ENCODE data around the gene NR2C1. TPM values are rescaled to one million over a fixed set of nuclear protein-coding genes. Genes with fewer than 3 reads are reported as not detected.
"Not testable (repeated sequence)": the region's sequence is repeated elsewhere in the genome, so short reads cannot be mapped to it uniquely, and the experiment has no call there.

Gene NR2C1
- total RNA-seq, 1 donor from 2014 or later: 26.1 TPM

GRCh38 chr12:94988471-94988870 is 84.9 kb downstream of the NR2C1 start:
- Mint-ChIP-seq H3K36me3 (ENCODE audit: low read depth) (peaks cover 26% of the 10 kb centered on the region), H3K27me3 (ENCODE audit: insufficient read depth) (no peaks in the 10 kb centered on the region), H3K4me1 (ENCODE audit: low read depth) (peaks cover 50% of the 10 kb centered on the region), H3K9me3 (no peaks in the 10 kb centered on the region), H3K27ac (no peak overlapping the region), H3K4me3 (no peak overlapping the region)
- intact Hi-C loops (cut with micrococcal nuclease): loop anchor here (5.0 to 10.0 kb wide), 2 partner anchors 46 to 344 kb away; no protein-coding TSS in a partner anchor
- DNase-seq (ENCODE audit: low spot score): no peak

GRCh38 chr12:94987801-94988200 is 85.6 kb downstream of the NR2C1 start:
- intact Hi-C loops (cut with micrococcal nuclease): loop anchor here (5.0 to 10.0 kb wide), 2 partner anchors 46 to 343 kb away; no protein-coding TSS in a partner anchor
- no peak overlapping the region for H3K27ac Mint-ChIP-seq
- no peak overlapping the region for H3K4me3 Mint-ChIP-seq
- DNase-seq (ENCODE audit: low spot score): no peak
- peaks cover 26% of the 10 kb centered on the region for H3K36me3 Mint-ChIP-seq (ENCODE audit: low read depth)
- H3K4me1 Mint-ChIP-seq (ENCODE audit: low read depth): peaks cover 50% of the 10 kb centered on the region
- H3K9me3 Mint-ChIP-seq: no peaks in the 10 kb centered on the region
- H3K27me3 Mint-ChIP-seq (ENCODE audit: insufficient read depth): no peaks in the 10 kb centered on the region

GRCh38 chr12:94987076-94987669 is 86.2 kb downstream of the NR2C1 start:
- Mint-ChIP-seq H3K9me3 (no peaks in the 10 kb centered on the region), H3K4me1 (ENCODE audit: low read depth) (peaks cover 45% of the 10 kb centered on the region), H3K4me3 (no peak overlapping the region), H3K36me3 (ENCODE audit: low read depth) (peaks cover 22% of the 10 kb centered on the region), H3K27ac (no peak overlapping the region), H3K27me3 (ENCODE audit: insufficient read depth) (no peaks in the 10 kb centered on the region)
- intact Hi-C loops (cut with micrococcal nuclease): loop anchor here (5.0 to 10.0 kb wide), 2 partner anchors 45 to 342 kb away; no protein-coding TSS in a partner anchor
- DNase-seq (ENCODE audit: low spot score): no peak

GRCh38 chr12:94985099-94985498 is 88.3 kb downstream of the NR2C1 start:
- not testable (repeated sequence) for H3K9me3 Mint-ChIP-seq; H3K4me3 Mint-ChIP-seq; H3K27me3 Mint-ChIP-seq (ENCODE audit: insufficient read depth); H3K27ac Mint-ChIP-seq; DNase-seq (ENCODE audit: low spot score)
- peaks cover 39% of the 10 kb centered on the region for H3K4me1 Mint-ChIP-seq (ENCODE audit: low read depth)
- intact Hi-C loops (cut with micrococcal nuclease): loop anchor here (5.0 to 10.0 kb wide), 2 partner anchors 43 to 340 kb away; no protein-coding TSS in a partner anchor
- peaks cover 18% of the 10 kb centered on the region for H3K36me3 Mint-ChIP-seq (ENCODE audit: low read depth)

DNA sequence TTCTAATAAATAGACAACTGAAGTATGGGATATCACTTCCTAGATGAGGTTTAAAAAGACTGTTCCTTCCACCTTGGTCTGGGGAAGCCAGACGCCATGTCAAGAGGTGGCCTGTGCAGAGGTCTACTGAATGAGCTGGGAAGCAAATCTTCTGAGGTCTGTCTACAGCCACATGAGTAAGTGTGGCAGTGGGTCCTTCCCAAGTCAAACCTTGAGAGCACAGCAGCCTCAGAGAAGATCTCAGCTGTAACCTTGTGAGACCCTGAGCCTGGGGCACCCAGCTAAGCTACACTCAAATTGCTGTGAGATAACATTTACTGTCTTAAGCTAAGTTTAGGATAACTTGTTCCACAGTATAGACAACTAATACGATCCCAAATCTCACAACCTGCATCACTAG is 90.1 kb downstream of the NR2C1 start:
- peaks cover 26% of the 10 kb centered on the region for H3K4me1 Mint-ChIP-seq (ENCODE audit: low read depth)
- H3K36me3 Mint-ChIP-seq (ENCODE audit: low read depth): peaks cover 10% of the 10 kb centered on the region
- H3K27me3 Mint-ChIP-seq (ENCODE audit: insufficient read depth): no peaks in the 10 kb centered on the region
- H3K4me3 Mint-ChIP-seq: no peak overlapping the region
- no peaks in the 10 kb centered on the region for H3K9me3 Mint-ChIP-seq
- DNase-seq (ENCODE audit: low spot score): no peak
- H3K27ac Mint-ChIP-seq: no peak overlapping the region
- intact Hi-C loops (cut with micrococcal nuclease): loop anchor here (10.0 kb wide), 1 partner anchor 339 kb away; no protein-coding TSS in a partner anchor

- Mint-ChIP-seq H3K36me3 (ENCODE audit: low read depth) (peaks cover 7% of the 10 kb centered on the region), H3K27ac (no peak overlapping the region), H3K4me3 (no peak overlapping the region), H3K27me3 (ENCODE audit: insufficient read depth) (no peaks in the 10 kb centered on the region), H3K4me1 (ENCODE audit: low read depth) (peaks cover 17% of the 10 kb centered on the region), H3K9me3 (no peaks in the 10 kb centered on the region)
- DNase-seq (ENCODE audit: low spot score): no peak
- intact Hi-C loops (cut with micrococcal nuclease): loop anchor here (10.0 kb wide), 1 partner anchor 338 kb away; no protein-coding TSS in a partner anchor
Measured at GRCh38 chr12:94982456-94982855, 91.0 kb downstream of the NR2C1 start.

- no peak overlapping the region for H3K4me3 Mint-ChIP-seq
- no peak overlapping the region for H3K27ac Mint-ChIP-seq
- DNase-seq (ENCODE audit: low spot score): no peak
- peaks cover 5% of the 10 kb centered on the region for H3K36me3 Mint-ChIP-seq (ENCODE audit: low read depth)
- H3K4me1 Mint-ChIP-seq (ENCODE audit: low read depth): peaks cover 10% of the 10 kb centered on the region
- H3K27me3 Mint-ChIP-seq (ENCODE audit: insufficient read depth): no peaks in the 10 kb centered on the region
- intact Hi-C loops (cut with micrococcal nuclease): loop anchor here (1.0 to 10.0 kb wide), 2 partner anchors 336 to 377 kb away; no protein-coding TSS in a partner anchor
- no peaks in the 10 kb centered on the region for H3K9me3 Mint-ChIP-seq
Measured at GRCh38 chr12:94980577-94980976, 92.8 kb downstream of the NR2C1 start.

DNA sequence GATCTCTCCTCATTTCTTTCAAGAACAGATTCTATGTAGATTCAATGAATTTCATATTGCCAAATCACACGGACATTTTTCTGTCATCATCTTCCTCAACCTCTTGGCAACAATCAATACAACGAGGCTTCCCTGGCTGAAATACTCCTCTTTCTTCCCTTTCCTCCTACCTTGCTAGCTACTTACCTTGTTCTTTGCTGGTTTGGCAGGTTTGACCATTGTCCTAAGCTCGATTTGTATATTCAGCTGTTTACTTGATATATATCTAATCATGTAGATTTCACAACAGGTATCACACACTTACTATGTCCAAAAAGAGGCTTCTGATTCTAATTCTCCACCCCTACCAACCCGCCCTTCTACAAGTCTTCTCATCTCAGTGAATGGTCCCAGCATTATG is 93.5 kb downstream of the NR2C1 start:
- Mint-ChIP-seq H3K27ac (no peak overlapping the region), H3K4me1 (ENCODE audit: low read depth) (peaks cover 10% of the 10 kb centered on the region), H3K27me3 (ENCODE audit: insufficient read depth) (no peaks in the 10 kb centered on the region), H3K36me3 (ENCODE audit: low read depth) (peaks cover 5% of the 10 kb centered on the region), H3K9me3 (no peaks in the 10 kb centered on the region), H3K4me3 (no peak overlapping the region)
- DNase-seq (ENCODE audit: low spot score): no peak
- intact Hi-C loops (cut with micrococcal nuclease): loop anchor here (1.0 to 10.0 kb wide), 2 partner anchors 335 to 377 kb away; no protein-coding TSS in a partner anchor

DNA sequence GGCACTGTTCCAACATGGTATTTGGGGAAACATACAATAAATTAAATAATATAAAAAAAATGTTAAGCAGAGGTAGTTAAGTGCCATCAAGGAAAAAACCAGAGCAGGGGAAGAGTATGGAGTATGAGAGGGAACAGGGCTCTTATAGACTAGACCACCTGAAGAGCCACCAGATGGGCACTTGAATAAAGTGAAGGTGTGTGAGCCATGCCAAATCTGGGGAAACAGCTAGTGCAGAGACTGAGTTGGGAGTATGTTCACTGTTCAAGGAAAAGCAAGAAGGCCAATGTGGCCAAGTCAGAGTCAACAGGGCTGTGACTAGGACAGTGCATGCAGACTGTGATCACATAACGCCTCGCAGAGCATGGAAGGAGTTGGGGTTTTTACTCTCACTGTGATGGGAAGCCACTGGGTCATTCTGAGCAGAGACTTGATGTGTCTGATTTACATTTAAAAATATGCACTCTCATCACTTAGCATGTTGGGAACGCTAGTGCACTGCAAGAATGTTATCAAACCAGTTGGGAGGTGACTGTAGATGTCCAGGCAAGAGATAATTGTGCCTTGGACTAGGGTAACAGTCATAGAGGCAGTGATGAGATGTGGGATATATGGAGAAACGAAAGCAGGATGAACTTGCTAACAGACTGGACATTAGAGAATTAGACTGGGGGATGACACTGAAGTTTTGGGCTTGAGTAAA is 95.5 kb downstream of the NR2C1 start:
- Mint-ChIP-seq H3K4me1 (ENCODE audit: low read depth) (peaks cover 11% of the 10 kb centered on the region), H3K36me3 (ENCODE audit: low read depth) (peaks cover 12% of the 10 kb centered on the region), H3K27me3 (ENCODE audit: insufficient read depth) (no peaks in the 10 kb centered on the region), H3K9me3 (no peaks in the 10 kb centered on the region), H3K27ac (no peak overlapping the region), H3K4me3 (no peak overlapping the region)
- DNase-seq (ENCODE audit: low spot score): no peak
- intact Hi-C loops (cut with micrococcal nuclease): no loop called here

GRCh38 chr12:94973221-94973620 is 100.2 kb downstream of the NR2C1 start:
- Mint-ChIP-seq H3K9me3 (no peaks in the 10 kb centered on the region), H3K4me3 (no peak overlapping the region), H3K27me3 (ENCODE audit: insufficient read depth) (no peaks in the 10 kb centered on the region), H3K36me3 (ENCODE audit: low read depth) (peaks cover 17% of the 10 kb centered on the region), H3K27ac (no peak overlapping the region), H3K4me1 (ENCODE audit: low read depth) (peaks cover 6% of the 10 kb centered on the region)
- intact Hi-C loops (cut with micrococcal nuclease): no loop called here
- DNase-seq (ENCODE audit: low spot score): no peak

DNA sequence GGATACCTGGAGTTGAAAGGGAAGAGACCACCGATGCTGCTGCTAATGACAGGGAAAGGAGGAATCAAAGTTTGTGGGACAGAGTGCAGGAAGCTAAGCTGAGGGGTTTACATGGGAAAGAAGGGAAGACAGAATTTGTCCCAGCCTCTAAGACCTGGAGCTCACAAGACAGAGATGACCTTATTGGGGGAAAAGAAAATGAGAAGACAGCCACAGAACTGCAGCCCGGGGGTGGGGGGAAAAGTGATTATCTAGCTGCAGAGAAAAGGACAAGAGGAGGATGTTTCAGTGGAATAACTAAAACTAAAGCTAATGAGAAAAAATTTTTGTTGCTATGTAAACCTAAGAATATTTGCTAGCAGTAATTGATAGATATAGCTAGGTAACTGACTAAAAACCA is 100.6 kb downstream of the NR2C1 start:
- Mint-ChIP-seq H3K4me3 (no peak overlapping the region), H3K9me3 (no peaks in the 10 kb centered on the region), H3K27ac (no peak overlapping the region), H3K4me1 (ENCODE audit: low read depth) (peaks cover 6% of the 10 kb centered on the region), H3K36me3 (ENCODE audit: low read depth) (peaks cover 17% of the 10 kb centered on the region), H3K27me3 (ENCODE audit: insufficient read depth) (no peaks in the 10 kb centered on the region)
- DNase-seq (ENCODE audit: low spot score): no peak
- intact Hi-C loops (cut with micrococcal nuclease): no loop called here

DNA sequence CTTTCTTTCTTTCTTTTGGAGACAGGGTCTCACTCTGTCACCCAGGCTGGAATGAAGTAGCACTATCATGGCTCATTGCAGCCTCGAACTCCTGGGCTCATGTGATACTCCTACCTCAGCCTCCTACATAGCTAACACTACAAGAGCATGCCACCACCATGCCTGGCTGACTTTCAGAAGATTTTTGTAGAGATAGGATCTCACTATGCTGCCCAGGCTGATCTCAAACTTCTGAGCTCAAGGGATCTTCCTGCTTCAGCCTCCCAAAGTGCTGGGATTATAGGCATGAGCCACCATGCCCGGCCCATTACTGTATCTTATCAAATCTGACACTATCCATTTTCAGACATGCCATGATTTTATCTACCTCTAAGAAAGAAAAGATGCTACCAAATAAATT is 101.5 kb downstream of the NR2C1 start:
- H3K4me3 Mint-ChIP-seq: no peak overlapping the region
- H3K27ac Mint-ChIP-seq: no peak overlapping the region
- H3K9me3 Mint-ChIP-seq: no peaks in the 10 kb centered on the region
- no peaks in the 10 kb centered on the region for H3K27me3 Mint-ChIP-seq (ENCODE audit: insufficient read depth)
- peaks cover 6% of the 10 kb centered on the region for H3K4me1 Mint-ChIP-seq (ENCODE audit: low read depth)
- intact Hi-C loops (cut with micrococcal nuclease): no loop called here
- peaks cover 20% of the 10 kb centered on the region for H3K36me3 Mint-ChIP-seq (ENCODE audit: low read depth)
- no peak for DNase-seq (ENCODE audit: low spot score)

DNA sequence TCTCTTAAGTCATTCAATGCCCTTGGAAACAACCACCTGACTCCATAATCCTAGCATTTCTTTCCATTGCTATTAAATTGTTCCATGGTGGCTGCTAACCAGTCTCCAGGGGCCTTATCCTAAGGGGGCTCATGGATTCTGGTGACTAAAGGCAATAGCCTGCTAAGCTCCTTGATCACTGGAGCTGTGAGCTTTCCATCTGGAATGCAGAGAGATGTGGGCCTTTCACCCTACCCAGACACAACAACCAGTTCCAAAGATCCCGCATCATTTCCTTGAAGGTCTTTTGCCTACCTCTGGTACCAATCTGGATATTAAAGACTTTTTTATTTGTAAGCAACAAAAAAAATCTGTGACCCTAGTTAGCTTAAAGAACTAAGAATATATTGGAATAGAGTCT is 102.9 kb downstream of the NR2C1 start:
- Mint-ChIP-seq H3K4me3 (no peak overlapping the region), H3K27me3 (ENCODE audit: insufficient read depth) (no peaks in the 10 kb centered on the region), H3K27ac (no peak overlapping the region), H3K4me1 (ENCODE audit: low read depth) (peaks cover 6% of the 10 kb centered on the region), H3K9me3 (no peaks in the 10 kb centered on the region), H3K36me3 (ENCODE audit: low read depth) (peaks cover 17% of the 10 kb centered on the region)
- DNase-seq (ENCODE audit: low spot score): no peak
- intact Hi-C loops (cut with micrococcal nuclease): no loop called here
